Epithelial cell of proximal tubule (primary cell): ENCODE measurements around the gene THEM5. TPM values are rescaled to one million over a fixed set of nuclear protein-coding genes. Genes with fewer than 3 reads are reported as not detected.
"Not testable (repeated sequence)": the region's sequence is repeated elsewhere in the genome, so short reads cannot be mapped to it uniquely, and the experiment has no call there.

Experiments used
- DNase-seq: peaks from one replicate; pipeline ENCODE4 v3.0.0-alpha.2; 2011; ENCODE audit warnings: low read depth
- H3K4me3 ChIP-seq: 2 replicates; pipeline ENCODE4 v1.5.1; 2011; ENCODE audit warnings: low read depth, mild to moderate bottlenecking, low read length
- total RNA-seq: library from RNA; depleted of rRNA; stranded (reverse); fragments of >200 nt; gene quantifications from 2 replicates; pipeline ENCODE4 v1.2.3, GENCODE V29; 2015
- TF ChIP-seq, protein P1 (sequence below): conservative IDR thresholded peaks from 2 replicates; pipeline ENCODE4 v1.5.1; 2012; ENCODE audit warnings: low read depth, mild to moderate bottlenecking, low read length

The THEM5 gene
- total RNA-seq, 1 donor from 2014 or later, result not detected

DNA sequence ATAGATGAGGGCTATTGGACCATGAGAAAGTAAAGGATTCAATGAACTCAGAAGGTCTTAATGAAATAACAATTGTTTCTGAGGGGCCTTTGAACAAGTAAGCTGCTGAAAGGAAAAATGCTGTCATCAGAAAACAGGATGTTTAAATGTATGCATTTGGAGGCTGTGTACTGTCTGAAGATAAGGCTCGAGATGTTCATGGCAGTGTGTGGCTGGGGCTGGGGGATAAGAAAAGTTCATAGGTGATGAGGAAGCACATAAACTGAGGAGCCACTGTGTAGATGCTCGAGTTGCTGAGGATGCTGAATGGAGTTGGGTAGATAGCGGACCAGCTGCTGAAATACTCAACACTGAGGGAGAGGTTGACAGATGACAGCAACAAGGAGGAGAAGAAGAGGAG, 38.0 kb upstream of the THEM5 start:
- H3K4me3 ChIP-seq, result no peak overlapping the region
- no peak for DNase-seq
- TF ChIP-seq, protein P1, sequence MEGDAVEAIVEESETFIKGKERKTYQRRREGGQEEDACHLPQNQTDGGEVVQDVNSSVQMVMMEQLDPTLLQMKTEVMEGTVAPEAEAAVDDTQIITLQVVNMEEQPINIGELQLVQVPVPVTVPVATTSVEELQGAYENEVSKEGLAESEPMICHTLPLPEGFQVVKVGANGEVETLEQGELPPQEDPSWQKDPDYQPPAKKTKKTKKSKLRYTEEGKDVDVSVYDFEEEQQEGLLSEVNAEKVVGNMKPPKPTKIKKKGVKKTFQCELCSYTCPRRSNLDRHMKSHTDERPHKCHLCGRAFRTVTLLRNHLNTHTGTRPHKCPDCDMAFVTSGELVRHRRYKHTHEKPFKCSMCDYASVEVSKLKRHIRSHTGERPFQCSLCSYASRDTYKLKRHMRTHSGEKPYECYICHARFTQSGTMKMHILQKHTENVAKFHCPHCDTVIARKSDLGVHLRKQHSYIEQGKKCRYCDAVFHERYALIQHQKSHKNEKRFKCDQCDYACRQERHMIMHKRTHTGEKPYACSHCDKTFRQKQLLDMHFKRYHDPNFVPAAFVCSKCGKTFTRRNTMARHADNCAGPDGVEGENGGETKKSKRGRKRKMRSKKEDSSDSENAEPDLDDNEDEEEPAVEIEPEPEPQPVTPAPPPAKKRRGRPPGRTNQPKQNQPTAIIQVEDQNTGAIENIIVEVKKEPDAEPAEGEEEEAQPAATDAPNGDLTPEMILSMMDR, result no peak

GRCh38 chr1:151888972-151889570, 35.6 kb upstream of the THEM5 start:
- no peak overlapping the region for H3K4me3 ChIP-seq
- TF ChIP-seq, protein P1, result peak; percentile 41
- DNase-seq, result no peak

GRCh38 chr1:151887028-151887427, 33.5 kb upstream of the THEM5 start:
- TF ChIP-seq, protein P1, result no peak
- no peak overlapping the region for H3K4me3 ChIP-seq
- DNase-seq, result peak; percentile 61

DNA sequence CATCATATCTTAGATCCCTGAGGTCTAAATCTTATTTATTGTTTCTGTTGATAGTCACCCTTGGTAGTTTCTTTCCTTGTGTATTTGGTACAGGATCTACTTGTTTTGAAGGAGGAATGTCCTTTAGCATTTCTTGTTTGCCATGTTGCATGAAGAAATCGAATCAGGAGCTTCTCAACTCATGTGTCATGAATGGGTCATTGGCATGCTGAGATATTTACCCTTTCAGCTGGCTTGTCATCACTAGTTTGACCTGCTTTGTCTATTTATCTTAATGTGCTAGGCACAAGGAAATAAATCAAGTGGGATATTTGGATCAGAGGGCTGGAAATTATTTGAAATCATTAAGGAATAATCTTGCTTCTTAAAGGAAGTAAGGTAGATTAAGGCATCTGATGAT, 32.0 kb upstream of the THEM5 start:
- TF ChIP-seq, protein P1, result no peak
- no peak overlapping the region for H3K4me3 ChIP-seq
- no peak for DNase-seq

- not testable (repeated sequence) for DNase-seq, H3K4me3 ChIP-seq
Measured at GRCh38 chr1:151884879-151885278, 31.4 kb upstream of the THEM5 start.

DNA sequence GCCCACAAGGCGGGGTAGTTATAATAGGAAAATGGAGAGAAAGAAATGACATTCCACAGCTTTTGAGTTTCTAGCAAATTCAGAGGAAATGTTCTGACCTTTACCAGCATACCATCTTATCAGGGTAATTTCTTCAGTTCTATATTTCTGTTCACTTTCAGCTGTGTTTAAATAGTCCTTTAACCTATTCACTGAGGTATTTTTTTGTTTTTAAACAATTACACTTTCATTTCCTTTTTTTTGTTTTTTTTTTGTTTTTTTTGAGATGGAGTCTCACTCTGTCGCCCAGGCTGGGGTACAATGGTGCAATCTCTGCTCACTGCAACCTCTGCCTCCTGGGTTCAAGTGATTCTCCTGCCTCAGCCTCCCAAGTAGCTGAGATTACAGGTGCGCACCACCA, 30.9 kb upstream of the THEM5 start:
- not testable (repeated sequence) for H3K4me3 ChIP-seq, DNase-seq

GRCh38 chr1:151883898-151884297, 30.4 kb upstream of the THEM5 start:
- not testable (repeated sequence) for DNase-seq, H3K4me3 ChIP-seq

DNA sequence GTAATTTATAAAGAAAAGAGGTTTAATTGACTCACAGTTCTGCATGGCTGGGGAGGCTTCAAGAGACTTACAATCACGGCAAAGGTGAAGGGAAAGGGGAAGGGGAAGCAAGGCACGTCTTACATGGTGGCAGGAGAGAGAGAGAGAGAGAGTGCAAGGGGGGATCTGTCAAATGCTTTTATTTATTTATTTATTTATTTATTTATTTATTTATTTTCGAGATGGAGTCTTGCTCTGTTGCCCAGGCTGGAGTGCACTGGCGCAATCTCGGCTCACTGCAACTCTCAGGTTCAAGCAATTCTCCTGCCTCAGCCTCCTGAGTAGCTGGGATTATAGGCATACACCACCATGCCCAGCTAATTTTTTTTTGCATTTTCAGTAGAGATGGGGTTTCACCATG, 29.4 kb upstream of the THEM5 start:
- DNase-seq, H3K4me3 ChIP-seq: not testable (repeated sequence)

DNA sequence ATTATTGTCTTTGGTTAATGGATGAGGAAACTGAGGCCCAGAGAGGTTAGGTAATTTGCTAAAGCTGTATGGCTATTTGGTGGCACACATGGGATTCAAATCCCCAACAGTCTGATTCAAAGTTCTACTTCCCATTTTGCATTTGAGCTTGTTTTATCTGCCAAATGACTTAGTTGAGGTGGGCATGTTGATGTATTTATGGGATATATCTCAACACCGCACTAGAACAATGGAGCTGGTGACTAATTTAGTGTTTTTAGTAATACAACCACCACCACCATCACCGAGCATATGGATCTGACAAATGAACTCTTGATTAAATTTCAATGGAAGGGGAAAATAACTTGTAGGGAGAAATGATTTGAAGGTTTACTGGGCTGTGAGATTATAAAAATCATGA, 29.0 kb upstream of the THEM5 start:
- H3K4me3 ChIP-seq, result no peak overlapping the region
- TF ChIP-seq, protein P1, result no peak
- no peak for DNase-seq
